Measurements from ENCODE around the gene TPP2. TPM values are rescaled to one million over a fixed set of nuclear protein-coding genes. Genes with fewer than 3 reads are reported as not detected.

Gene TPP2
- total and polyA plus RNA-seq, 9 of the 15 experiments (the other 6 are each of a cell fraction or from before 2014, with no cell fraction given), result 18.8 to 87.7 (median 55.9) TPM

GRCh38 chr13:102596147-102597028 is at the start of gene TPP2 (continued):
- TF ChIP-seq SOX6 (IDR thresholded peaks at IDR 0.05) (peak; percentile 35), ZBTB40 (IDR thresholded peaks at IDR 0.05) (peak; percentile 73), ZBTB40 (CRISPR knock-in tag; IDR thresholded peaks at IDR 0.05) (no peak), ASH1L (IDR thresholded peaks at IDR 0.05; ENCODE audit: borderline replicate concordance, low read depth, partially characterized antibody) (peak; percentile 61), NR2C1 (IDR thresholded peaks at IDR 0.05) (peak; percentile 80), NR2C1 (tag; IDR thresholded peaks at IDR 0.05) (peak; percentile 85), NR3C1 (CRISPR knock-in tag; IDR thresholded peaks at IDR 0.05) (no peak), NR2C2 (CRISPR knock-in tag; IDR thresholded peaks at IDR 0.05) (no peak), NR2C2 (tag; IDR thresholded peaks at IDR 0.05) (peak; percentile 95), PHF21A (IDR thresholded peaks at IDR 0.05; ENCODE audit: borderline replicate concordance, low read depth) (no peak), ZNF197 (CRISPR knock-in tag; IDR thresholded peaks at IDR 0.05; ENCODE audit: low read depth) (0 out of 2 replicates have a peak, but pooled peaks have one; percentile 50), ZNF589 (CRISPR knock-in tag; IDR thresholded peaks at IDR 0.05; ENCODE audit: low read depth) (0 out of 2 replicates have a peak, but pooled peaks have one; percentile 15), MAZ (CRISPR knock-in tag; conservative IDR thresholded peaks at IDR 0.05 in 1 of 2, IDR thresholded peaks at IDR 0.05 in 1 of 2) (peak; percentile 31 to 38; a peak in 3 of 4 replicates), SP2 (IDR thresholded peaks at IDR 0.05; ENCODE audit: extremely low read depth, low read depth, low read length, poor library complexity, severe bottlenecking) (peak; percentile 41), CBFA2T3 (IDR thresholded peaks at IDR 0.05) (no peak), ZNF384 (IDR thresholded peaks at IDR 0.05; ENCODE audit: low read depth, low read length) (peak; percentile 59), PHB (CRISPR knock-in tag; IDR thresholded peaks at IDR 0.05) (0 out of 2 replicates have a peak, but pooled peaks have one; percentile 45), CXXC5 (CRISPR knock-in tag; IDR thresholded peaks at IDR 0.05) (peak; percentile 58; the same call in 1 of the 2 replicates), MBD2 (IDR thresholded peaks at IDR 0.05; ENCODE audit: borderline replicate concordance, low read depth) (peak; percentile 84), GABPA (tag; conservative IDR thresholded peaks at IDR 0.05; ENCODE audit: low read depth) (peak; percentile 85)

All from K562 (cell line).